NCI-H526 (cell line): ENCODE measurements around the gene SERPINA3.
"Not testable (repeated sequence)": the region's sequence is repeated elsewhere in the genome, so short reads cannot be mapped to it uniquely, and the experiment has no call there.

Source experiments
- DNase-seq, 2 experiments: peaks; one replicate each; lab custom pipeline; 2025; lab: John Stamatoyannopoulos, UW

Gene SERPINA3

DNA sequence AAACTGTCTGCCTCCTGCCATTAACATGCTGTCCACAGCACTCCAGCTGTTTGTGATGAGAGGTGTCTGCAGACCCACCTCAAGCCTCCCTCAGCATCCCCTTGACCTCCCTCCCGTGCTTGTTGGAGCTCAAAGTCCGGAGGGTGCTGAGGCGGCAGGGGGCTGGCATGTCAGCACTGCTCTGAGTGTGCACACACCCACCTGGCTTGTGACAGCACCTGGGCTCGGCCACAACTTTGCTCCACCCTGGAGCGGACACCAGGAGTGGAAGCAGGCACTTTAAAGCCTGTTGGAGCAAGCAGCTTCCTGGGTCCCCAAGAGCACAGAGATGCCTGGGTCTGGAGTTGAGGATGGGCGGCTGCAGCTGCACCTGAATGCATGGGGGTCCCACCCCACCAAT is 20.9 kb downstream of the SERPINA3 start:
- DNase-seq, result no peak

DNA sequence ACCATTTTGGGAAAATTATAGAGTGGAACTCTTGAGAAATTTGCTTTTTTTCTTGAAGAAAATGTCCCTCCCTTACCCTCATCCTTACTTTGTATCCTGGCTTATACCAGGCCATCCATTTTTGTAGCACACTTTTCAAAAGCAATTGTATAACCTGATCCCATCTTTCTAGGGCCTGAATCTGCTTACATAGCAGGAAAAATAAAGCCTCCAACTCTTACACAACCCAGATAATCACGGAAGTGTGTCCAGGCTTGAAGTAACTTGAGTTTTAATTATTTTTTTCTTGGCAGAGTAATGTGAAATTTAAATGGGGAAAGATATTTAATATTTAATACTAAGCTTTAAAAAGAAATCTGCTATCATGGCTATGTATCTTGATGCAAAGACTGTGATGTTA is 23.0 kb downstream of the SERPINA3 start:
- no peak for DNase-seq

DNA sequence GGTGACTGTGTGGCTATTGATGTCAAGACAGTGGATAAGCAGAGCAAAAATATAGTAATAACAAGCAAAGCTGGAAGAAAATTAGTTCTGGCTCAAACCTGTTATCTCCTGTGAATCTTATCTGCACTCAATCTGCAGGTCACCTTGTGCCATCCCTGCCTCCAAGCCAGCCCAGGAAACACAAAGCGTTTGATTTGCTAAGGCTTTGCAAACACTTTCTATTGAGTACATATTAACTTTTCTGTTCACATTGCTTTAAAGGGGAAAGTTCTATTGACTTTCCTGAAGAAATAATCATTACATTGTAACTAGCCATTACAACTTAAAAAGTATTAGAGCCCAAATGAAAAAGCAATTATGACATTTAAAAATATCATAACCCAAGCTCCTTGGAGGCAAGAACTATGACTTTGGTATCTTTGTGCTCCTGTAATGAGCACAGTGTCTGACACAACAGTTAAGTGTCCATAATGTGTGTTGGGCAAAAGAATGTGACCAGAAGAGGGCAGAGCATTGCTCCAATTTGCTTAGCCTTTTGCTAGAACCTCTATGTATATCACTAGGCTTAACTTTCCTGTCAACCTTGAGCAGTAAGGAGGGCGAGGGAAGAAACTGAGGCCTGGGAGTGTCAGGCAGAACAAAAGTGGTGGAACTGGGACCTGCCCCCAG is 24.7 kb downstream of the SERPINA3 start:
- DNase-seq, result no peak

DNA sequence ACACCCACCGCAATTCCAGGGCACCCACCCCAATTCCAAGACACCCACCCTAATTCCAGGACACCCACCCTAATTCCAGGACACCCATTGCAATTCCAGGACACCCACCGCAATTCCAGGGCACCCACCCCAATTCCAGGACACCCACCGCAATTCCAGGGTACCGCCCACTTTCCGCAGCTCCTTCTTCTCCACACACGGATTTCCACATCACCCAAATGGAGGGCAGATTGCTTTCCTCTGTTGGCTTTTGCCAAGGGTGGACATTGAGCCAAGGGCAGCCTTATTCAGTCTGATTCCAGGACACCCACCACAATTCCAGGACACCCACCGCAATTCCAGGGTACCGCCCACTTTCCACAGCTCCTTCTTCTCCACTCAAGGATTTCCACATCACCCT is 25.6 kb downstream of the SERPINA3 start:
- not testable (repeated sequence) for DNase-seq

DNA sequence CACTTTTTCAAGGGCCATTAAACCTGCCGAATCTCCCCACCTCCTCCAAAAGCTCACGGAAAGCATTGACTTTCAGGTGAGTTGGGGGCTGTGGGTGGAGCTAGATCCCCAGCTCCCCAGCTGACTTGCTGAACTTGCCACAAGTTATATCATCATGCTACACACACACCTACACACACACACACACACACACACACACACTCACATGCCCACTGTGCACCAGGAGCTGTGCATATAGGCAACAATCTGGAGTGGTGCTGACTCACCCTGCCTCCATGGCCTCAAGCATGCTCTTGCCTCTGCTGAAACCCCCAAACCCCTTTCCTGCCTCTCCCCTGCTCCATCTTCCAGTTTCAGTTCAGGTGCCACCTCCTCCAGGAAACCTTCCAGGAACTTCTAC is 26.1 kb downstream of the SERPINA3 start:
- no peak for DNase-seq

DNA sequence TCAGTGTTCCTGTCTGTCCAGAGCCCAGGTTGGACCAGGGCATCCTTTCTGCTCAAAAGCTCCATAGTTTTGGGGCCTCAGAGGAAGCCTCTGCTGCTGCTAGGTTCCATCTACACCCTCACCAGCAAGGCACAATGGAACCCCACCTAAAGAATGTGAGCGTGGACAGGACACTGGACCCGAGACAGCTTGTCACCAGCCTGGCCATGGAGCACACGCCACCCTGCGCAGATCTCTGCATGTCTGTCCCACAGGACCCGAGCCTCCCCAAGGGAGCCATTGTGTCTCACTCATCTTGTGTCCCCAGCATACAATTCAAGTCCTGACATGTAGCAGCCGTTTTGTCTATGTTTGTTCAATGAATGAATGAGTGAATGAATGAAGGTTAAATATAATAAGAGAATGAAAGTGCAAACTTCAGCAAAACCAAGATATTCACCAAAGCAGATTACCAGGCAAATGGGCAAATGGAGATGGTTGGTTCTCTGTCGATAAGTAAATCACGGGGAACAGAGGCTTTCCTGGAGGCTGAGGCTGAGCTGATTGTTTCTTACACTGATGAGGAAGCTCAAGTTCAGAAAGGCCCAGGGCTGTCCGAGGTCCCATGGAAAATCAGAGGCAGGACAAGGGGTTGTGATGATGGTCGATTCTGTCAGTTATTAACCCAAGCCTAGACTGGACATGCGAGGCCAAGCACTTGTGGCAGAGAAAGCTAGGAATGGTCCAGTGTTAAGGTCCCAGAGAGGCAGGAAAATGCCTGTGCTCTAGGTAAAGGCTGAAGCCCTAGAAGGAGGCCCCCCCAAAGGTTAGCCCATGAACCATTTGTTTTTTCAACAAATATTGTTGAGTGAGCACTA is 27.0 kb downstream of the SERPINA3 start:
- DNase-seq, result no peak

DNA sequence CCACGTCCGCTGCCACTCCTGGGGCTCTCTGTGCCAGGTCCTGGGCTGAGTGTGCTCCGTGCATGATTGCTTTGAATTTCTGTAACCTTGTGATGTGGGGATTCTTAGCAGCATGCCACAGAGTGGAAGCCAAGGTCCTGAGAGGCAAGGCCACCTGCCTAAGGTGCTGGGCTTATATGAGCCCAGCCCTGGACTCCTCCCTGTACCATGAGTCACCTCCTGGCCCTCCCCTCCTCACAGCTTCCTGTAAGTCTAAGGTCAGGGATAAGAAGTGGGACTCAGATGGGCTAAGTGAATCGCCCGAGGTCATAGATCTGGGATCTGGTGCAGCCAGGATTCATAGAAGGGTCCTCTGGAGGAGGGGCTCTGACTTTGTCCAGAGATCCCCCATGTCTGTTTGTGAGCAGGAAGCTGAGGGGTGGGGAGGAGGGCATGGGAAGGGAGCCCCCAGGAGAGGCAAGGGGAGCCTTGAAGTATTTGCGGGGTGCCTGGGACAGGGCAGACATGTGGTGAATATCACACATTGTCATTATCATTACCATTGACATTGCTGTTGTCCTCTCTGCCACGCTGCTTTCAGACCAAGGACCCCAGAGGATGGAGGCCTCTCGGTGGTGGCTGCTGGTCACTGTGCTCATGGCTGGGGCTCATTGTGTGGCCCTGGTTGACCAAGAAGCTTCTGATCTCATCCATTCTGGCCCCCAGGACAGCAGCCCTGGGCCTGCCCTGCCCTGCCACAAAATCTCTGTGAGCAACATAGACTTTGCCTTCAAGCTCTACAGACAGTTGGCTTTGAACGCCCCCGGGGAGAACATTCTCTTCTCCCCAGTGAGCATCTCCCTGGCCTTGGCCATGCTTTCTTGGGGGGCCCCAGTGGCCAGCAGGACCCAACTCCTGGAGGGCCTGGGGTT is 28.8 kb downstream of the SERPINA3 start:
- no peak for DNase-seq

DNA sequence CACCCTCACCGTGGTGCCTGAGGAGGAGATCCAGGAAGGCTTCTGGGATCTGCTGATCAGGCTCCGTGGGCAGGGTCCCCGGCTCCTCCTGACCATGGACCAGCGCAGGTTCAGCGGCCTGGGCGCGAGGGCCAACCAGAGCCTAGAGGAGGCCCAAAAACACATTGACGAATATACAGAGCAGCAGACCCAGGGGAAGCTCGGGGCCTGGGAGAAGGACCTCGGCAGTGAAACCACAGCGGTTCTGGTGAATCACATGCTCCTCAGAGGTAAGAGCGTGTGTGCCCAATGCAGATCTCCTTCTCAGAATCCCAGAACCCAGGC is 29.4 kb downstream of the SERPINA3 start:
- DNase-seq, result no peak

DNA sequence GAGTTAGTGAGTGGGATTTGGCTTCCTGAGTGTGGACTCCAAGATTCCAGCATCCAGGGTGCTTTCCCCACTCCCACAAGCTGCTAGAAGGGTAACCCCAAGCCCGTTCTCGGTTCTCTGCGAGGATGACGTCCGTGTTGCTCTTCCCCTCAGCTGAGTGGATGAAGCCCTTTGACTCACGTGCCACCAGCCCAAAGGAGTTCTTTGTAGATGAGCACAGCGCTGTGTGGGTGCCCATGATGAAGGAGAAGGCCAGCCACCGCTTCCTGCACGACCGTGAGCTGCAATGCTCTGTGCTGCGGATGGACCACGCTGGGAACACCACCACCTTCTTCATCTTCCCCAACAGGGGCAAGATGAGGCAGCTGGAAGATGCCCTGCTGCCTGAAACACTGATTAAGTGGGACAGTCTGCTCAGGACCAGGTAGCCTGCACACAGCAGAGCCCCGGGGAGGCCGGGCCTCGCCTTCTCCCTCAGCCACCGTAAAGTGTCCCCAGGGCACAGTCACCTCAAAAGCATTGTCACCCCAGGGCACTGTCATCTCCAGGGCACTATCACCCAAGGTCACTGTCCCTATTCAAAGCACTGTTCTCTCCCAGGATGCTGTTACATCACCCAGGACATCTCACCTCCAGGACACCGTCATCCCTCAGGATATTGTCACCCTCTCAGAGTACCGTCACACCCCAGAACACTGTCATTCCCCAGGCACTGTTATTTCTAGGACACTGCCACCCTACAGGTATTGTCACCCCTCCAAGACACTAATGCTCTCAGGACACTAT is 31.3 kb downstream of the SERPINA3 start:
- no peak for DNase-seq

DNA sequence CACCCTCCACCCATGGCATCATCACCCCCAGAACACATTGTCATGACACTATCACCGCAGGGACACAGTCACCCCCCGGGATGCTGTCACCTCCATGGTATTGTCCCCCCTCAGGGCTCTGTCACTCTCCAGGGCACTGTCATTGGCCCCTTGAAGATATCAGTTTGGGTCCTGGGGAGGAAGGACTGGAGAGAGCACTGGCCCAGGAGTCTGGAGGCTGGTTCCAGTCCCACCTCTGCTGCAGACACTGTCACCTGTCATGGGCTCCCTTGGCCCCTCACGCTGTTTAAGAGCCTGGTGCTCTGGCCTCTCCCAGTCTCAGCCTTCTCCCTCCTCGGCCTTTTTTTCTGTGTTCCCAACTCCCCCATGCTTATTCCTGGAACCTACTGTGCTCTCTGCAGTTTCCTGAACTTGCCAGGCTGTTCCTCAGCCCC is 31.9 kb downstream of the SERPINA3 start:
- DNase-seq, result no peak

DNA sequence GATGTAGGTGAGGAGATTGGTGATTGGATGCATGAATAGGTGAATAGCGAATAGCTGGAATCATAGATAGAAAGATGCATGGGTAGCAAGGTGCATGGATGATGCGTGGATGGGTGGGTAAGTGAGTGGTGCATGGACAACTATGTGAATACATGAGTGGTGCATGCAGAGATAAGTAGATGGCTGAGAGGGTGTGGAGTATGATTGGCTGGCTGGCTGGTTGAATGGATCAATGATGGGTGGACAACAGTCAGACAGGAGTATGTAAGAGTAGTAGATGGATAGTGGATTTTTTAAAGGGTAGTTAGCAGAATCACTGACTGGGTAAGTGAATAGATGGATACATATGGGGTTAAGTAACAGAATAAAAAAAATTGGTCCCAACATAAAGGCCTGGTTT is 33.9 kb downstream of the SERPINA3 start:
- no peak for DNase-seq

DNA sequence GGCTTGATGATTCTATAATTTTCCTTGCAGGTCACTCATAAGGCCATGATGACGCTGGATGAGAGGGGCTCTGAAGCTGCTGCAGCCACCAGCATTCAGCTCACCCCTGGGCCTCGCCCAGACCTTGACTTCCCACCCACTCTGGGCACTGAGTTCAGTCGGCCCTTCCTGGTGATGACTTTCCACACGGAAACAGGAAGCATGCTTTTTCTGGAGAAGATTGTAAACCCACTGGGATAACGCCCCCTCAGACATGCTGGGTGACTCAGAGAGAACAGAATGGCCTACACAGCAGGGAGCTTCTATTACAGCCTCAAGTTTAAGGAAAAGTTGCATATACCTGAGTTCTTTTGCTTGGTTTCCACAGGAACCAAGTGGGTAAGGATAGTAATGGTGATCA is 34.3 kb downstream of the SERPINA3 start:
- DNase-seq, result no peak

DNA sequence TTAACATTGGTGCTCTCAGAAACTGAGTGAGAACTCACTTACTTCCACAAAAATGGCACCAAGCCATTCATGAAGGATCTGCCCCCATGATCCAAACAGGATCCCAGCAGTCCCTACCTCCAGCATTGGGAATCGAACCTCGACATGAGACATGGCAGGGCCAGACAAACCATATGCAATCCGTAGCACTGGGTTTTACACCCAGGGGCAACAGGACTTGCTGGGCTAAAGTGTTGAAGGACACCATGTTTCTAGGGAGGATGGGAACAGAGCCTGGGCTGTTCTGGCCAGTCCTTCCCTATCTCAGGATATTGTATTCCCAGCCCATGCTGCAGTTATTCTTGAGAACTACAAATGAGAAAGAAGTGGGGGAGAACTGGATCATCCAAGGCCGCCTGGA is 36.6 kb downstream of the SERPINA3 start:
- no peak for DNase-seq

DNA sequence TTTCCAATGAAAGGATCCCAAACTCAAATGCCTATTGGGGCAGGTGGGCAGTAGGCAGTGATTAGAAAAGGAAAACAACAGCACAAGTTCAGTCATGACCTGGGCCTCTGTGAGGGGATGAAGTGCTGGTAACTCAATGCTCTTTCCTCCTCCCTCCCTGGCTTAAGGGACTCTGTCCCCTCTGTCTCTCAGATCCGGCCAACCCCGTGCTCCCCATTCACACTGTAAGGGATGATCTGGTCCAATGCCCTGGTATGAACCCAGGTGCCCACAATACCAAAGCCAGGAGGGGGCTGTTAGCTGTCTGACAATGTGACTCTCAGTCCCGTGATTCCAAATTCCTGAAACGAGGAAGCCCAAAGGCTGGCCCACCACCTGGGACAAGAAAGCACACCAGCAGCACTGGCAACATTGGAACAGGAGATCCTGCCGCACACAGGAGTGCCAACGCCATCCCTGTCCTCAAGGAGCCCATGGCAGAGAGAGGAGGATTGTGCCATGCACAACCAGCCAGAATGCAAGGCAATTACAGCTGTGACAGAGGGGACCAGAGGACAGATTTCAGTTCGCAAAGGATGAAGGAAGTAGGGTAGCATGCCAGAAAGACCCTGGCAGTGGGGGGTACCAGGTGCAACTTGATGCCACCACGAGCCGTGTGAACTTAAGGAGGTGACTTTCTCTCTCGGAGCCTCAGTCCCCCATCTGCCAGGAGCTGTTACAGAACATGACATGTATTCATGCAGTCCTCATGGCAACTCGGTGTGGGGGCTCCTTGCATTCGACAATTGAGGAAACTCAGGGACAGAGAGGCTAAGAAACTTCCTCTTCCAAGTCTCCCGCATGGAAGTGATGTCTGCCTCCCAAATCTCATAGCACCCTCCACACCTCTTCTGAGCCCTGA is 37.6 kb downstream of the SERPINA3 start:
- no peak for DNase-seq

DNA sequence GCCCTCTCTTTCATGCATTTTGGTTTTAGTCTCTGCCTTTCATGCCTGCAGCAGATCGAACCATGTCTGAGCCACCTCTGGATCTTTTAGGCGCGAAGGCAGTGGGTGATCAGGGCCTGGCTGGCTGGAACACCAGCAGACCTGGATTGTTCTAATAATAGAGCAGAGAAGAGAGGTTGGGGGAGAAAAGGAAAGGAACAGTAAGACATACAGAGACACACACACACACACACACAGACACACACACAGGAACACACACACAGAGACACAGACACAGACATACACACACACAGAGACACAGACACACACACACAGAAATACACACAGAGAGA is 38.2 kb downstream of the SERPINA3 start:
- DNase-seq, result no peak

DNA sequence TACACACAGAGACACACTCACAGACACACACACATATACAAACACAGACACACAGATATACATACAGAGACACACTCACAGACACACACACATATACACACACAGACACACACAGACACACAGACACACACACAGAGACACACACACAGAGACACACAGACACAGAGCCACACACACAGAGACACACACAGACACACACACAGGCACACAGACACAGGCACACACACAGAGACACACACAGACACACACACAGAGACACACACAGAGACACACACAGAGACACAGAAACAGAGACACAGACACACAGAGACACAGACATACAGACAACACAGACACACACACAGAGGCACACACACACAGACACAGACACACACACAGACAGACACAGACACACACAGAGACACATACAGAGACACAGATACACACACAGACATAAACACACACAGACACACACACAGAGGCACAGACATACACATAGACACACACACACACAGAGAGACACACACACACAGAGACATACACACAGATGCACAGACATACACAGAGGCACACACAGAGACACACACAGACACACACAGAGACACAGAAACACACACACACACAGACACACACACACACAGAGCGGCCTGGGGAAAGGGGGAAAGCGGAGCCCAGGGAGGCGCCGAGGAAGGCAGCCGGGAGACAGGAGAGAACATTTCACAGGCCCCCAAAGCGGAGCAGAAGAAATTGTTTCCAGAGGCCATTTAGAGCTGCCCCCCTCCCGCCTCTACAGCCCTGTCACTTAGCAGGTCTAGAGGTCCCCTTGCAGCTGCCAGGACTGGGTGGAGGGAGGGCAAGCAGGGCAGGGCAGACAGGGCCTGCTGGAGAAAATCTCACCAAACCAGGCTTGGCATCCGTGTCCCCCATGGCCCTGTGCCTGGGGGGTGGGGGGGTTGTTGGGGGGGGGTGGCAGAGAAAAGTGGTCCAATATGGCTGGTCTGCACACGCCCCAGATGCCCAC is 38.9 kb downstream of the SERPINA3 start:
- DNase-seq, result no peak

DNA sequence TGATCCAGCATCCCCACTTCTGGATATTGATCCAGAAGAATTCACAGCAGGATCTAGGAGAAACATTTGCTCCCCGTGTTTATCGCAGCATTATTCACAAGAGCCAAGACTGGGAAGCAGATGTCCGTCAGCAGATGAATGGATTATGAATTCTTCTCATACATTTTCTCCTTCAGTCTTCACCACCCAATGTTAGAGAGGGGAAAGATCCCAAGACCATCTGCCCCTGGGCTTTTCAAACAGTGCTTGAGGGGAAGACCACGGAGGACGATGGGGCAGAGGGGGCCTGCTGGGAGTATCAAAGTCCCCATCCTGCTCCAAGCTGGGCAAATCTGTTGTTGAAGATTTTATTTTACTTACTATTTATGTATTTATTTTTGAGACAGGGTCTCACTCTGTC is 41.1 kb downstream of the SERPINA3 start:
- no peak for DNase-seq

DNA sequence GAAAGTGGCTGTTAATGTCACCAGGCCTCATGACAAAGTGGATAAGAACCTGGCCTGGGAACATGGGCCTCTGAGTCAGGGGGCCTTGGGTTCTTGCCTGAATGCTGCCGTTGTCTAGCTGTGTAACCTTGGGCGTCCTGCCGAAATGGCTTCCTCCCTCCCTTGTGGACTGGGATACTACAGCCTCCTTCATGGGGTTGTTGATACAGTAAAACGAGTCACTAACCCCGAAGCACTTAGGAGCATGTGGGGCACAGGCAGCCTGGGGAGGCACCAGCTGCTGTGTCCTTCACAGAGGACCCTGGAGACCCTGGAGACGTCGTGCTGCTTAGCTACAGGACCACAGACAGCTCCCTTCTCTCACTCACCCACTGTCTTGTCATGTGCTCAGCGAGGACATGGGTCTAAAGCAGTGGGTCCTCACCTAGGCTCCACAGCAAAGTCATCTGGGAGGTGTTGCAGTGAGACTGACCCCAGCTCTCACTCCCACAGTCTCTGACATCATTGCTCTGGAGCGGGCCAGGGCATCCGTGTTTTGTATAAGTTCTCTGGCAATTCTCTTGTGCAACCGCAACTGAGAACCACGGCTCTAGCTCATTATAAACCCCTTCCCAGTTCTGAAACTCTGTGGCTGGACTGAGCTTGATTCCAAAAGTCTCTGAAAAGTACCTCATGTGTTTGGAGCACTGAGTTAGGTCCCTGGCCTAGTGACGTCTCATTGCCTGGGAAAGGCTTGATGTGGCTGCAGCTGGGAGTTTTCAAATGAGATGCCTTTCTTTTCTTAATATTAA is 42.1 kb downstream of the SERPINA3 start:
- DNase-seq, result no peak

DNA sequence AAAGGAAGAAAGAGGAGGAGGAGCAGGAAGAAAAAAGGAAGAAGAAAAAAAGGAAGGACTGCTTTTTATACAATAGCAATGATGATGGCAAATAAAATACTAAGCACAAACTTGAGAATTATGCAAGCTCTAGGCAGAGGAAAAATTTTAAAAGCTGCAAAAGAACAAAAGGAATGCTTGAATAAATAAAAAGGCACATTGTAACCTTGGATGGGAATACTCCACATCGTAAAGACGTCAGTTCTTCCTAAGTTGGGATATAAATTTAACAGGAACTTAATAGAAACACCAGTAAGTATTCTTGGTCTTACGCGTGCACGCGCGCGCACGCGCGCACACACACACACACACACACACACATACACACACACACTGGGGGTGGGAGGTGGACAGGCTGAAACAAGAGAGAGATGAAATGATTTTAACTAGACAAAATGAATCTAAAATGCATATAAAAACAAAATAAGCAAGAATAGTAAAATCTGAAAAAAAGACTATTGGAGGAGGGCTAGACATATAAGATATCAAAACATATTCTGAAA is 43.0 kb downstream of the SERPINA3 start:
- DNase-seq, result no peak
